ENCODE measurements around the gene RPS6KB2. TPM values are rescaled to one million over a fixed set of nuclear protein-coding genes. Genes with fewer than 3 reads are reported as not detected.

RPS6KB2 gene
- total and polyA plus RNA-seq, 9 of the 15 experiments (the other 6 are each of a cell fraction or from before 2014, with no cell fraction given) = 0.42 to 122 (median 82.6) TPM

- Histone ChIP-seq H3K9me1 (ENCODE audit: control insufficient read depth, insufficient read depth, low read length) (peaks cover 4% of the 10 kb centered on the region), H3K36me3 (ENCODE audit: control insufficient read depth, insufficient read depth, low read length) (no peaks in the 10 kb centered on the region), H3K9me3 (replicated peaks; ENCODE audit: control insufficient read depth, insufficient read depth, low read depth, low read length) (no peaks in the 10 kb centered on the region), H3K27me3 (ENCODE audit: control insufficient read depth in 2 of 2, insufficient read depth in 2 of 2, low read length in 2 of 2) (no peaks in the 10 kb centered on the region), H3K4me1 (replicated peaks in 1 of 2; ENCODE audit: control insufficient read depth in 2 of 2, insufficient read depth in 2 of 2, low read length in 2 of 2) (peaks cover 10 to 61% of the 10 kb centered on the region in 2 experiments), H2AFZ (ENCODE audit: low read depth, low read length) (no peak overlapping the region), H3K27ac (ENCODE audit: extremely low read depth, low read depth, low read length) (no peak overlapping the region), H4K20me1 (replicated peaks; ENCODE audit: control insufficient read depth, insufficient read depth, low read length) (no peaks in the 10 kb centered on the region), H3K4me3 (no peak overlapping the region), H3K4me2 (ENCODE audit: insufficient read depth, low read length) (no peak overlapping the region), H3K9ac (ENCODE audit: insufficient read depth in 1 of 2, low read depth in 2 of 2, low read length in 2 of 2) (peak overlapping the region in 1 of 2 experiments; percentile 82; a peak in 2 of 4 replicates), H3K79me2 (ENCODE audit: control insufficient read depth, insufficient read depth, low read length) (peaks cover 10% of the 10 kb centered on the region)
- 91% methylated on average over 12 of the region's 13 CpGs for WGBS (ENCODE audit: insufficient coverage, low coverage, missing lambda C conversion rate)
- intact Hi-C loops (cut with micrococcal nuclease) (loop anchor here (5.0 kb wide), 1 partner anchor 44 kb away; the partner anchor contains the start of gene TMEM134), in situ Hi-C loops (cut with MboI) (no loop called here)
- TF ChIP-seq MTF1 (CRISPR knock-in tag; IDR thresholded peaks at IDR 0.05; ENCODE audit: borderline replicate concordance) (no peak), GMEB1 (CRISPR knock-in tag; IDR thresholded peaks at IDR 0.05) (no peak), ZNF586 (CRISPR knock-in tag; conservative IDR thresholded peaks at IDR 0.05) (no peak), ZC3H4 (CRISPR knock-in tag; IDR thresholded peaks at IDR 0.05; ENCODE audit: borderline replicate concordance) (no peak), ZNF830 (CRISPR knock-in tag; IDR thresholded peaks at IDR 0.05) (no peak), NR2C2 (CRISPR knock-in tag; IDR thresholded peaks at IDR 0.05) (no peak), NR2C2 (tag; IDR thresholded peaks at IDR 0.05) (no peak), SRSF1 (IDR thresholded peaks at IDR 0.05; ENCODE audit: low read depth, low read length) (no peak)
- no peak for FAIRE-seq
- no peak for DNase-seq (ENCODE audit: extremely low read depth in 1 of 4, low spot score in 3 of 4)
- POLR2A ChIA-PET = interaction anchor here (0.6 to 2.0 kb wide), 5 partner anchors 11 to 54 kb away, joined by 3 to 9 read pairs (median 4); partner anchors contain the start of gene PPP1CA
- no peak for ATAC-seq
- CTCF ChIA-PET (ENCODE audit: low intra/inter-chr PET ratio) = no interaction called here
- no TSS peak for BruUV-seq (replicated peaks)
Observed at GRCh38 chr11:67423466-67423865, 4.8 kb upstream of the RPS6KB2 start.

Data from K562 (cell line).